GM21529 (cell line): ENCODE results near the gene RSPO3.

Source experiments
- ATAC-seq: cut with Tn5 transposase; IDR thresholded peaks from one replicate; pipeline ENCODE4 v1.9.1; 2021; ENCODE audit not compliant: unreplicated experiment

RSPO3 gene

GRCh38 chr6:127110712-127111111, 7.8 kb upstream of the RSPO3 start:
- ATAC-seq, result no peak

DNA sequence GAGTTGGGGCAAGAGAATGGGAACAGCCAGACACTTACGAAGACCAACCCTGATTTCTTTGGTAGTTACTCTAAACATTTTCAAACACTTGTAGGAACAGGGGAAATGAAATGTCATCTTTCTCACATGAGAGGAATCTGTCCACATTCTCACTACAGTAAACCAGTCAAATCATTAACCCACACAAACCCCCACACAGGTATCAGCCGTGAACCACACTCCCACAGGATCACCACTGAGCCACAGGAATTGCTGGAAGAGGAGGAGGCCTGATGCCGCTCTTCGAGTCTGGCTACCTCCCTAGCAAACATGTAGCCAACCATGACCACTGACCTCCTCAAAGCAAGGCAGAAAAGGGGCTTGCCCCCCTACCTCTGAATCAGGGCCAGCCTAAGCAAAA, 6.9 kb upstream of the RSPO3 start:
- ATAC-seq, result no peak

DNA sequence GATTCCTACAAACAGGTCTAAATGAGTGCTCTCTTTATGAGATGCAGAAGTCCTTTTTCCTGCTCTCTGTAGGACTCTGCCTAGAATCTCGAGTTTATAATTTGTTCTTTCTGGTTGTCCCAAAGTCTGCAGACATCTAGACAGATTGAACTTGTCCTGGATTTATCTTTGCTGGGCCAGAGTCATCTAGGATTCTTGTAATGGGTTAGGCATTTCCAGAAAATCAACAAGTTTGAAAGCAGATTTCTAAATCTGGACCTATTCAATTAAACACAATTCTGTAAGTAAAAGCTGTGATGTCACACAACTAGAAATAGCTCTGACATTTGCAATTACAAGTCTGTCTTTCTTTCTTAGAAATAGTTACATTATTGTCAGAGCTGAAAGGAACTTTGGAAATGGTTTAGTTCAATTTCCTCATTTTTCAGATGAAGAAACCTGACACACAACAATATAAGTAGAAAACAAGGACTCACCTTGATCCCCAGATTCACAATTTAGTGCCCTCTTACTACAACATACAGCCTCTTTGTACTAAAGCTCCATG, 4.2 kb upstream of the RSPO3 start:
- no peak for ATAC-seq

- no peak for ATAC-seq
Measured at GRCh38 chr6:127115084-127115655, 3.3 kb upstream of the RSPO3 start.

DNA sequence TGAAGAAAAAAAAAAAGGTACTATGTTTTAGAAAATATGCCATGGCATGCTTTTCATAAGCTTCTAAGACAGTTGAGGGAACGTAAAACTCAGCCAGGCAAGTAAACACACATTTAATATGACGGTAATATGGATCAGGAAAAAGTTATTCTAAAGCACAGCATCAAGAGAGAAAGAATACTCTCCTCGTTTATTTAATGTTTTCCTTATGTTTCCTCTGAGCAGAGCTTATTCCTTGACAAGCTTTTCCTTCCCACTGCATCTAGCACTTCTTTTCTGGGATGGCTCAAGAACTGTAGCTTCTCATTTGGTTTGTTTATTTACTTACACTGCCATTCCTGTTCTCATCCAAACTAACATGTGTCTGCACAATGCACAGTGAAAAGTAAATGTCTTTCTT, 2.7 kb upstream of the RSPO3 start:
- ATAC-seq, result no peak

DNA sequence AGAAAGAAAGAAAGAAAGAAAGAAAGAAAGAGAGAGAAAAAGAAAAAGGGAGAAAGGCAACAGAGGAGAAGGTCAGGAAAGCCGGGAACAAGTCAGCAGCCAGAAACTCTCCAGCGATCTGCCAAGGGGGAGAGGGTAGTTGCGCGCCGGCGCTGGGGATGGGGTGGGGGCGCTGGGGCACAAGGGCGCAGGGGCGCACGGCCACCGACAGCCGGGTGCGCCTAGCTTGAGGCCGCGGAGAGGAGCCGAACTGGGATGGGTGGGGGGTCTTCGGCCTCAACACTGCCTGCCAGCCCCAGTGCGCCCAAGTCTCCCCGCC, 533 bp upstream of the RSPO3 start:
- ATAC-seq, result no peak

GRCh38 chr6:127119102-127120022, 891 bp downstream of the RSPO3 start:
- ATAC-seq, result peak; percentile 44

- ATAC-seq, result peak; percentile 7
Measured at GRCh38 chr6:127120023-127120786, 1.7 kb downstream of the RSPO3 start.

DNA sequence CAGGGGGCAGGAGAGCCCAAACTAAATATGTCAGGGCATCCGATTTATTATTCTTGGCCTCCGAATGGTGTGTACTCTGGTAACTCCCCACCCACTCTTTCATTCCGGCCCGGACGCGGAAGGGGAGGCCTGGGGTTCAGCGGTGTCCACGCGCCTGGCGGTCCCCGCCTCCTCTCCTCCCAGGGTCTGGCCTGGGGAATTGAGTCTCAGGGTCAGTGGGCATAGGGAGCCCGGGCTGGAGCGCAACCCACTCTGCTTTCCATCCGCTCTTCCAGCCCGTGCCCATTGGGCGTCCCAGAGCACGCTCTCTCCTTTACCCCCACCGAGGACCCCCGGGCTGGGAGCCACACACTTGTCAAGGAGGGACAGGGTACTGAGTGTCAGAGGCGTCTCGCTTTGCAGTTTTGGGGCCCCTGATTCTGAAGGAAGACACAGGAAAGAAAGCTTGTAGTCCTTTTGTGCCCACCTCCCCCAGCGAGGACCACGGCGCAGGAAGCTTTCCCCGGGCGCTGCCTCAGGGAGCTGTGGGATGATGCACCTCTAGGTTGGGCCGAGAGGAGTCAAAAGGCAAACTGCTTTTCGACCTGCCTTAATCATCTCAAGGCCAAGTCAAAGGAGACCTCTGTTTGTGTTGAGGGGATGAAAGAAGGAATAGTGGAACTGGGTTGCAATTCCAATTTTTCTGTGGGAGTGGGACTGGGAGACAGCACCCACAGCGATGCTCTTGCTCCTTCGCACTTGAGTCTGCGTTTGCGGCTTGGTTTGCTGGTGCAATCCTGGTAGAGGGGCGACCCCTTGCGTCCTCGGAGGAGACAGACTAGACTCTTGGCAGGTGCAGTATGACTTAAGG, 2.5 kb downstream of the RSPO3 start:
- peak; percentile 88 for ATAC-seq

DNA sequence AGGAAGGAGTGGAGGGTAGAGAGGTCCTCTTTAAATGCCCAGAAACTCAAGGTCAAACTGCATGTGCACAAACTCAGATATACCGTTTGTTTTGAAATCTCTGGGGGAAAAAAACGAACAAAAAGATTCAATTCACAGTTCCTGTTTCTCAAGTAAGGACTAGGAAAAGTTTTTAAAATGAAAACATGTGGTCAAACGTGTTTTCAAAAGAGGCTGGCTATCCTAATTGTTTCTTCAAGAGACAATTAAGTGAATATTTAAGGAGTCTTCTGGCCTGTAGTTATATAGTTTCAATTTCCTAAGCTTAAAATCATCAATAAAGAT, 3.1 kb downstream of the RSPO3 start:
- no peak for ATAC-seq

- no peak for ATAC-seq
Measured at GRCh38 chr6:127124172-127124571, 5.7 kb downstream of the RSPO3 start.

DNA sequence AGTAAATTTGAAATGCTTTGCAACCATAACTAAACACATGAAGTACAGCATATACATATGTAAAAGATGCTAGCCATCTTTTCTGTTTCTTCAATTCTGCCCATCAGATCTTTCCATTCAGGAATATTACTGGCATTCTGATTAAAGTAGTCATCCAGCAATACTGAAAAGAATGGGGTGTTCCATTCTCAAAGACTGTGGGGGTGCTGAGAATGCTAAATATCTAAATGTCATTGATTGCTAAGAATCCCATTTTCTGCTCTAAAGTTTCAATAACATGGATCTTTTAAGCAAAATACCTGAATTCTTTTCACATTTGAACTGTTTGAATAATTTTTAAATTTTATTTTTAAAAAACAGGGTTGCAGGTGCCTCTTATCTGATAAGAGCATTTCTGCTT, 6.2 kb downstream of the RSPO3 start:
- no peak for ATAC-seq

- ATAC-seq, result no peak
Measured at GRCh38 chr6:127128066-127128465, 9.6 kb downstream of the RSPO3 start.

DNA sequence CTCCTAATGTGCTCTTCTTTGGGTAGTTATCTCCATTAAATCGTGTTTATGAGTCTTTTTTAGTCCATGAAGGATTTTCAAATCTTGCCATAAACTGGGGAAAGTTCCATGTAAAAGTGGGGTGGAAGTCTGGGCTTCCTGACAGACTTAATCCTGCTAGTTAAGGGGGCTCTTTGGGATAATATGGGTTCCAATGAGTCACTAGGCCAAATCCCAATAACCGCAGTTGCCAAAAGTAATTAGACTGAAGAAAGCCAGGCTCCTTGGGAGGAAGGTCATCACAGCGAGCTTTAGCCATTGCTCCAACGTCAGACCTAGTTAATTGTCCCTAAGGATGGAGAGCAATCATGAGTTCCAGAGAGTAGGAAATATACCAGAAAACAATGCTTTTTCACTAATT, 10.8 kb downstream of the RSPO3 start:
- ATAC-seq, result no peak

- ATAC-seq, result no peak
Measured at GRCh38 chr6:127131275-127131674, 12.8 kb downstream of the RSPO3 start.

GRCh38 chr6:127131772-127132376, 13.4 kb downstream of the RSPO3 start:
- no peak for ATAC-seq

- no peak for ATAC-seq
Measured at GRCh38 chr6:127134136-127134535, 15.7 kb downstream of the RSPO3 start.

DNA sequence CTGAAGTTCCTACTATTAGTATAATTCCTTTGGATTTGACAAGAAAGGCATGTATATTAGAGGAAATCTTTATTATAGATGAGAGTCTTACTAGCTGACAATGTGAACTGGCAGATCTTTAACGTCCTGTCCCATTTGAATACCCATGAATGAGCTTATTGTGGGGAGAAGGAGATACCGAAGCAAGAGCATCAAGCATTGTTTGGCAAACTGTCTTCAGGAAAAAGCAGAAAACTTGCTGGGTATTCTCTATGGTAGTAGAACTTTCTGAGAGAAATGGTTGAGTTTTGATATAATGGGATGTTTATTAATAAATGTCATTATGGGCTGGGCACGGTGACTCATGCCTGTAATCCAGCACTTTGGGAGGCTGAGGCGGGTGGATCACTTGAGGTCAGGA, 18.3 kb downstream of the RSPO3 start:
- ATAC-seq, result no peak

GRCh38 chr6:127146932-127147331, 28.5 kb downstream of the RSPO3 start:
- no peak for ATAC-seq

DNA sequence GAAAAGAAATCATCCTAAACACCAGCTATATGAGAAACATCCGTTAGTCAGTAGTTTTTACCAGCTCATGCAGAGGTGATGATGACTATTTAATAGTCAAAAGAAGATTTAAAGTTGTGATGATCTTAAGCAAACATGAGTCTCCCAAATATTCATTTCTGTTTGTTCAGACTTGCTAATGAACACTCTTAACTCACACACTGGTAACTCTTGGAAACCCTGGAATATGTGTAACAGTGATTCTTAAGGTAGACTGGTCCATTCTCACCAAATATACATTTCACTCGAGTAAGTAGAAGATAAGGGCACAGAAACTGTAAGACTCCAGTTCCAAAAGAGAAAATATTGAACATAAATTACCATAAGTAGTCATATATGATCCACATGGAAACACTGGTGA, 29.1 kb downstream of the RSPO3 start:
- ATAC-seq, result no peak

- ATAC-seq, result no peak
Measured at GRCh38 chr6:127148511-127148910, 30.0 kb downstream of the RSPO3 start.
